A673 (cell line): ENCODE data around the gene SFXN5. TPM values are rescaled to one million over a fixed set of nuclear protein-coding genes. Genes with fewer than 3 reads are reported as not detected.

ENCODE experiments used
- BruUV-seq: library from RNA; stranded (reverse); fragments of 400-500 nt; replicated peaks from 2 replicates; lab custom pipeline; 2021; lab: Mats Ljungman, UMichigan
- CTCF ChIA-PET: fragments of 300-600 bp; sonication (Branson Sonifier 250); formaldehyde crosslinking; loops from one replicate; lab custom pipeline; 2022; ENCODE audit warnings: antibody characterized with exemption; lab: Charles Lee
- POLR2A ChIA-PET: fragments of 300-600 bp; sonication (Branson Sonifier 250); formaldehyde crosslinking; loops from one replicate; lab custom pipeline; 2022; ENCODE audit warnings: antibody characterized with exemption; ENCODE audit not compliant: low non-redundant PET; lab: Charles Lee
- DNase-seq: peaks from one replicate; pipeline ENCODE4 v3.0.0-alpha.2; 2015; ENCODE audit warnings: low spot score
- H3K27ac ChIP-seq: fragments of 200-600 bp; sonication (generic); 2 replicates; pipeline ENCODE4 v1.5.1; 2016; ENCODE audit warnings: mixed run types, low read depth, mild to moderate bottlenecking, mixed read lengths, antibody characterized with exemption, low read length; ENCODE audit not compliant: poor library complexity, severe bottlenecking
- H3K27me3 ChIP-seq: fragments of 200-600 bp; sonication (generic); replicated peaks from 2 replicates; pipeline ENCODE4 v1.6.1; 2017; ENCODE audit warnings: mixed run types, low read depth, mild to moderate bottlenecking, mixed read lengths, antibody characterized with exemption, low read length; ENCODE audit not compliant: insufficient read depth, poor library complexity
- H3K36me3 ChIP-seq: fragments of 200-600 bp; sonication (generic); 2 replicates; pipeline ENCODE4 v1.6.1; 2016; ENCODE audit warnings: mixed run types, mild to moderate bottlenecking, mixed read lengths, antibody characterized with exemption, low read length; ENCODE audit not compliant: insufficient read depth, poor library complexity, severe bottlenecking
- H3K4me1 ChIP-seq: fragments of 200-600 bp; sonication (generic); 2 replicates; pipeline ENCODE4 v1.6.1; 2017; ENCODE audit warnings: mixed run types, mild to moderate bottlenecking, mixed read lengths, antibody characterized with exemption, low read length; ENCODE audit not compliant: insufficient read depth, poor library complexity, severe bottlenecking
- H3K4me3 ChIP-seq: fragments of 200-600 bp; sonication (generic); 2 replicates; pipeline ENCODE4 v1.5.1; 2016; ENCODE audit warnings: low read depth, mixed run types, mild to moderate bottlenecking, mixed read lengths, low read length; ENCODE audit not compliant: poor library complexity, severe bottlenecking
- H3K9me3 ChIP-seq: fragments of 200-600 bp; sonication (generic); 2 replicates; pipeline ENCODE4 v1.6.1; 2016; ENCODE audit warnings: mixed run types, low read depth, mild to moderate bottlenecking, mixed read lengths, antibody characterized with exemption, low read length; ENCODE audit not compliant: poor library complexity, severe bottlenecking
- CTCF ChIP-seq: fragments of 300-800, 200-600 bp; sonication (generic); conservative IDR thresholded peaks from 2 replicates; pipeline ENCODE4 v1.5.1; 2017; ENCODE audit warnings: low read depth, mild to moderate bottlenecking, antibody characterized with exemption, low read length, moderate library complexity, mixed read lengths
- EZH2 ChIP-seq: fragments of 200-600 bp; sonication (generic); IDR thresholded peaks from 2 replicates; pipeline ENCODE4 v1.6.1; 2017; ENCODE audit warnings: borderline replicate concordance, low read depth, mild to moderate bottlenecking, mixed read lengths, antibody characterized with exemption, low read length; ENCODE audit not compliant: poor library complexity, severe bottlenecking
- intact Hi-C: fragments of 100-400 bp; cut with micrococcal nuclease; formaldehyde crosslinking; loops from one replicate; pipeline ENCODE4 v1.10.0; 2022; ENCODE audit not compliant: unreplicated experiment
- total RNA-seq: library from RNA; stranded (reverse); gene quantifications from 2 replicates; pipeline ENCODE4 v1.2.3, GENCODE V29; 2021

The SFXN5 gene
- total RNA-seq, 1 experiment from 2014 or later = 23.1 TPM

GRCh38 chr2:73033142-73033765, 38.3 kb downstream of the SFXN5 start:
- H3K4me1 ChIP-seq = peaks cover 10% of the 10 kb centered on the region

DNA sequence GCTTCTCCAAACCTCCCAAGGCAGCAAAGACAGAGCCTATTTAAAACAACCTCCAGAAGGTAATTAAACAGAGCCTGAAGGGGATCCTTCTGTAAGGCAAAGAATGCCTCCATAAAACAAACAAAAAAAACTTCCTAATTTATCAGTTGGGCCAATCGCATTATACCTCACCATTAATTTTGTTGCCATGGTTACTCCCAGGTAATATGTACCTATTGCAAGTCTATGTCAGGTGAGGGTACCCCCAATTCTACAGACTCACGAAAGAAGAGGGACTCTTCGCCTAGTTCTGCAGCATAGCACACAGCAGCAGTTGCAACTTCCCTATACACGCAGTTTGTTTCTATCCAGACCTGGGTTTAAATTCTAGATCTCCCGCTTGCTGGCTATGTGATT, 38.8 kb downstream of the SFXN5 start:
- BruUV-seq = no TSS peak
- no peaks in the 10 kb centered on the region for H3K27me3 ChIP-seq
- POLR2A ChIA-PET = no interaction called here
- intact Hi-C loops = no loop called here
- no peak for DNase-seq
- no peak overlapping the region for H3K4me3 ChIP-seq
- no peak overlapping the region for H3K27ac ChIP-seq
- H3K4me1 ChIP-seq = peaks cover 11% of the 10 kb centered on the region
- no peak for TF ChIP-seq EZH2
- TF ChIP-seq CTCF = no peak
- no peaks in the 10 kb centered on the region for H3K9me3 ChIP-seq
- CTCF ChIA-PET = no interaction called here
- no peaks in the 10 kb centered on the region for H3K36me3 ChIP-seq

More at GRCh38 chr2:73033142-73033765, 38.3 kb downstream of the SFXN5 start:
- Histone ChIP-seq H3K36me3 (no peaks in the 10 kb centered on the region), H3K27ac (no peak overlapping the region), H3K27me3 (no peaks in the 10 kb centered on the region), H3K4me3 (no peak overlapping the region), H3K9me3 (no peaks in the 10 kb centered on the region)
- POLR2A ChIA-PET = no interaction called here
- BruUV-seq = no TSS peak
- DNase-seq = no peak
- TF ChIP-seq CTCF = no peak
- TF ChIP-seq EZH2 = no peak
- CTCF ChIA-PET = no interaction called here
- intact Hi-C loops = no loop called here

DNA sequence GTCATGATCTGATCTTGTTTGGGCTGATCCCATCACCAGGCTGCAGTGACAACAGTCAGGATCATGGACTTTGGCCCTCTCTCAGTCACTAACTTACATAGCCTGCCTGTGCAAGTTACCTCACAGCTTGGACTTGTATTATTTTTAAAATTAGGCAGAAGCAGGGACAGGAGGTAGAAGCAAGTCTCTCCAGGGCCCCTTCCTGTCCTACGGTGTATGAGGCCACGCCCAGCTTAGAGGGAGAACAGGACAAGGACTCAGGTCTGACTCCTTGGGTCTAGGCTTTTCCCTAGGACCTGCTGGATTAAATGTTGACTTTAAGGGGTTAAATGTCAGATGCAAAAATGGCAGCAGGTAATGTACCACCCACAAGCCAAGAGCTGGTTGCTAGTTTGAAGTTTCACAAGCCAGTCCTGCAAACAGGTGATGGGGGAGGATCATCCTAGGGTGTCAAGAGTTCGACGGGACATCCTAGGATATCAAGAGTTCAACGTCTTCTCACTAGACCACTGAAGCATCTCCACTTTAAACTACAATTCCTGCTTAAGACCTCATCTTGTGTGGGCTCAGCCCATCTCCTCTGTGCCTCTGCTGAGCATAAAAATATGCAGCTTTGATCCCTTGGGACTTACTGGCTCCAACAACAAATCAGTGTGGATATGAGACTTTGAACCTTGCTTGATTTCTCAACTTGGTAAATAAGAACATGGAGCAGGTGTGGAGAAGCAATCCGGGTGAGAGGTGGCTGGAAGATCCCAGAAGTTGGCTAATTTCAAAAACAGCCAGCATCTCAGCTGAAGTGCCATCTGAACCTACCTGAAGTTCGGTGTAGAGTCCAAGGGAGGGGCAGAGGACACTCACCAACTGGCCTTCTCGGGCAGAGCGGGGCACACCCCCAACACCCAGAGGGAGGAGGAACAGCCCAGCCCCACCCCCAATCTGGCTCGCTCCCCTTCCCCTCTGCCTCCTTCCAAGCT, 39.5 kb downstream of the SFXN5 start:
- BruUV-seq = no TSS peak
- POLR2A ChIA-PET = no interaction called here
- intact Hi-C loops = no loop called here

More for the DNA sequence above, 39.5 kb downstream of the SFXN5 start:
- Histone ChIP-seq H3K27ac (no peak overlapping the region), H3K4me1 (peaks cover 11% of the 10 kb centered on the region), H3K4me3 (no peak overlapping the region), H3K36me3 (no peaks in the 10 kb centered on the region), H3K27me3 (no peaks in the 10 kb centered on the region), H3K9me3 (no peaks in the 10 kb centered on the region)
- CTCF ChIA-PET = interaction anchor here (1.2 kb wide), 1 partner anchor 58 kb away, joined by 4 read pairs; no protein-coding TSS in a partner anchor
- DNase-seq = no peak
- TF ChIP-seq CTCF = no peak
- no peak for TF ChIP-seq EZH2
